ENCODE data around the gene KRT75. TPM values are rescaled to one million over a fixed set of nuclear protein-coding genes. Genes with fewer than 3 reads are reported as not detected.

Gene KRT75
- polyA plus RNA-seq, 1 donor (not counting 4 experiments of a cell fraction or from before 2014, with no cell fraction given), result 59.4 TPM

DNA sequence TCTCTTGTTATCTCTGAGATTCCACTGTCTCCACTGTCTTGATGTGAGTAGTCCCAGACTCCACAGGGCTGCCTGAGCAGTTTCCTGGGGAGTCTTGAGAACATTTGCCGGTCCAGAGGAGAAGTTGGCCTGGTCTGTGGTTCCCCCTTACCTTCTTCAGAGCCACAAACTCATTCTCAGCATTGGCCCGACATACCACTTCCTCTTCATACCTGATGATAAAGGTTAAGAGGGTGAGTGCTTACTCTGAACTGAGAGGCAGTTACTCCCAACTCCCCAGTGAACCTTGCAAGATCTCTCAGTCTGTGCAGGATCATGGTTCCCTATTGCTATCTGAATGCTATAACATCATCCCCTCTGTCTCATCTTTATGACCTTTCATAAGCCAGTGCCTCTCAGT, 51.3 kb downstream of the KRT75 start:
- TF ChIP-seq EZH2 (IDR thresholded peaks at IDR 0.05; ENCODE audit: low read length), result no peak
- TF ChIP-seq, protein P1, sequence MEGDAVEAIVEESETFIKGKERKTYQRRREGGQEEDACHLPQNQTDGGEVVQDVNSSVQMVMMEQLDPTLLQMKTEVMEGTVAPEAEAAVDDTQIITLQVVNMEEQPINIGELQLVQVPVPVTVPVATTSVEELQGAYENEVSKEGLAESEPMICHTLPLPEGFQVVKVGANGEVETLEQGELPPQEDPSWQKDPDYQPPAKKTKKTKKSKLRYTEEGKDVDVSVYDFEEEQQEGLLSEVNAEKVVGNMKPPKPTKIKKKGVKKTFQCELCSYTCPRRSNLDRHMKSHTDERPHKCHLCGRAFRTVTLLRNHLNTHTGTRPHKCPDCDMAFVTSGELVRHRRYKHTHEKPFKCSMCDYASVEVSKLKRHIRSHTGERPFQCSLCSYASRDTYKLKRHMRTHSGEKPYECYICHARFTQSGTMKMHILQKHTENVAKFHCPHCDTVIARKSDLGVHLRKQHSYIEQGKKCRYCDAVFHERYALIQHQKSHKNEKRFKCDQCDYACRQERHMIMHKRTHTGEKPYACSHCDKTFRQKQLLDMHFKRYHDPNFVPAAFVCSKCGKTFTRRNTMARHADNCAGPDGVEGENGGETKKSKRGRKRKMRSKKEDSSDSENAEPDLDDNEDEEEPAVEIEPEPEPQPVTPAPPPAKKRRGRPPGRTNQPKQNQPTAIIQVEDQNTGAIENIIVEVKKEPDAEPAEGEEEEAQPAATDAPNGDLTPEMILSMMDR (optimal IDR thresholded peaks at IDR 0.05 in 1 of 3, IDR thresholded peaks at IDR 0.05 in 1 of 3, conservative IDR thresholded peaks at IDR 0.05 in 1 of 3; ENCODE audit: extremely low read depth in 1 of 3, insufficient read depth in 2 of 3, low read length in 3 of 3), result no peak
- H3K36me3 ChIP-seq (ENCODE audit: control insufficient read depth in 2 of 2, extremely low read depth in 1 of 2, insufficient read depth in 2 of 2, low read length in 2 of 2), result no peaks in the 10 kb centered on the region
- dilution Hi-C loops (cut with MboI; ENCODE audit: extremely low pct_ligation_motif_present, low sequenced_read_pairs), result no loop called here
- no peaks in the 10 kb centered on the region for H3K9me3 ChIP-seq (ENCODE audit: control insufficient read depth, low read depth, low read length)
- H3K4me2 ChIP-seq (ENCODE audit: control insufficient read depth, extremely low read depth, insufficient read depth, low read depth, low read length), result no peak overlapping the region
- H4K20me1 ChIP-seq (ENCODE audit: control insufficient read depth, extremely low read depth, insufficient read depth, low read length), result no peaks in the 10 kb centered on the region
- DNase-seq (ENCODE audit: low read depth, low spot score) (no peak), FAIRE-seq (no peak)
- no peak overlapping the region for H3K9ac ChIP-seq (ENCODE audit: control insufficient read depth, extremely low read depth, insufficient read depth, low read length)
- no peak overlapping the region for H2AFZ ChIP-seq (ENCODE audit: control insufficient read depth, low read length)
- H3K27ac ChIP-seq (ENCODE audit: control insufficient read depth, insufficient read depth, low read length), result no peak overlapping the region
- no peaks in the 10 kb centered on the region for H3K27me3 ChIP-seq (ENCODE audit: control insufficient read depth, extremely low read depth, insufficient read depth, low read length)
- no peak overlapping the region for H3K4me3 ChIP-seq (ENCODE audit: control insufficient read depth in 2 of 3, extremely low read depth in 1 of 3, insufficient read depth in 2 of 3, low read depth in 1 of 3, low read length in 3 of 3)
- H3K4me1 ChIP-seq (ENCODE audit: control insufficient read depth, extremely low read depth, insufficient read depth, low read length), result peaks cover 3% of the 10 kb centered on the region
- H3K79me2 ChIP-seq (ENCODE audit: control insufficient read depth, insufficient read depth, low read length), result no peaks in the 10 kb centered on the region
- no peaks in the 10 kb centered on the region for H3K9me1 ChIP-seq (ENCODE audit: control insufficient read depth, extremely low read depth, insufficient read depth, low read length)

DNA sequence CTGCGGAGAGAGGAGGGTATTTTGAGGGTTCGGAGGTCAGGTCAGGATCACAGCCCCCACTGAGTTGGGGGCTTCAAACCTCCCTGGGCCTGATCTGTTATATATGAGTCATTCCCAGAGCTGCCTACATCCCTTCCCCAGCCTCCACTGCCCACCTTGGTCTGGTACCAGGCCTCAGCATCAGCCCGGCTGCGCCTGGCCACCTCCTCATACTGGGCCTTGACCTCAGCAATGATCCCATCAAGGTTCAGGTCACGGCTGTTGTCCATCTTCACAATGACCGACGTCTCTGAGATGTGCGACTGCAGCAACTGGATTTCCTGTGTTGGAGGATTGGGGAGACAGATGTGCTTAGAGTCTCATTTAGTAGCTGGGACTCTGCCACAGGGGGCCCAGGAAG, 53.0 kb downstream of the KRT75 start:
- Histone ChIP-seq H3K27ac (ENCODE audit: control insufficient read depth, insufficient read depth, low read length) (no peak overlapping the region), H3K36me3 (ENCODE audit: control insufficient read depth in 2 of 2, extremely low read depth in 1 of 2, insufficient read depth in 2 of 2, low read length in 2 of 2) (no peaks in the 10 kb centered on the region), H3K9ac (ENCODE audit: control insufficient read depth, extremely low read depth, insufficient read depth, low read length) (no peak overlapping the region), H3K4me2 (ENCODE audit: control insufficient read depth, extremely low read depth, insufficient read depth, low read depth, low read length) (no peak overlapping the region), H3K27me3 (ENCODE audit: control insufficient read depth, extremely low read depth, insufficient read depth, low read length) (no peaks in the 10 kb centered on the region), H3K4me3 (ENCODE audit: control insufficient read depth in 2 of 3, extremely low read depth in 1 of 3, insufficient read depth in 2 of 3, low read depth in 1 of 3, low read length in 3 of 3) (no peak overlapping the region), H4K20me1 (ENCODE audit: control insufficient read depth, extremely low read depth, insufficient read depth, low read length) (no peaks in the 10 kb centered on the region), H3K4me1 (ENCODE audit: control insufficient read depth, extremely low read depth, insufficient read depth, low read length) (no peaks in the 10 kb centered on the region), H3K9me1 (ENCODE audit: control insufficient read depth, extremely low read depth, insufficient read depth, low read length) (no peaks in the 10 kb centered on the region), H3K9me3 (ENCODE audit: control insufficient read depth, low read depth, low read length) (no peaks in the 10 kb centered on the region), H2AFZ (ENCODE audit: control insufficient read depth, low read length) (no peak overlapping the region), H3K79me2 (ENCODE audit: control insufficient read depth, insufficient read depth, low read length) (no peaks in the 10 kb centered on the region)
- dilution Hi-C loops (cut with MboI; ENCODE audit: extremely low pct_ligation_motif_present, low sequenced_read_pairs), result no loop called here
- TF ChIP-seq EZH2 (IDR thresholded peaks at IDR 0.05; ENCODE audit: low read length), result no peak
- TF ChIP-seq, protein P1 (optimal IDR thresholded peaks at IDR 0.05 in 1 of 3, IDR thresholded peaks at IDR 0.05 in 1 of 3, conservative IDR thresholded peaks at IDR 0.05 in 1 of 3; ENCODE audit: extremely low read depth in 1 of 3, insufficient read depth in 2 of 3, low read length in 3 of 3), result no peak
- DNase-seq (ENCODE audit: low read depth, low spot score), result no peak
- FAIRE-seq, result no peak
